ENCODE measurements around the gene PRKG1.

Gene PRKG1

GRCh38 chr10:51075043-51075872, 971 bp downstream of the PRKG1 start:
- Histone ChIP-seq H3K4me3 (ENCODE audit: insufficient read depth, low read length, poor library complexity, severe bottlenecking) (no peak overlapping the region), H3K9ac (ENCODE audit: low read length) (no peak overlapping the region), H3K79me2 (ENCODE audit: insufficient read depth, low read length) (no peaks in the 10 kb centered on the region), H4K20me1 (ENCODE audit: low read depth, low read length) (no peaks in the 10 kb centered on the region), H3F3A (ENCODE audit: insufficient read depth) (no peaks in the 10 kb centered on the region), H3K27me3 (ENCODE audit: low read length) (no peaks in the 10 kb centered on the region), H3K9me2 (replicated peaks; ENCODE audit: insufficient read depth, low read length) (no peaks in the 10 kb centered on the region), H3K27ac (ENCODE audit: low read depth, low read length) (no peak overlapping the region), H3K36me3 (ENCODE audit: low read length) (no peaks in the 10 kb centered on the region), H3K4me2 (ENCODE audit: low read depth, low read length, poor library complexity, severe bottlenecking) (no peak overlapping the region), H3K9me3 (ENCODE audit: insufficient read depth, low read length) (no peaks in the 10 kb centered on the region), H2AFZ (ENCODE audit: low read depth, low read length, severe bottlenecking) (no peak overlapping the region)
- TF ChIP-seq CTCF (IDR thresholded peaks at IDR 0.05; ENCODE audit: insufficient read depth, low read length, poor library complexity, severe bottlenecking) (no peak), EZH2phosphoT487 (conservative IDR thresholded peaks at IDR 0.05; ENCODE audit: low read length) (no peak)

GRCh38 chr10:51075873-51076229, 1.6 kb downstream of the PRKG1 start:
- Histone ChIP-seq H3F3A (ENCODE audit: insufficient read depth) (no peaks in the 10 kb centered on the region), H2AFZ (ENCODE audit: low read depth, low read length, severe bottlenecking) (no peak overlapping the region), H3K9me3 (ENCODE audit: insufficient read depth, low read length) (no peaks in the 10 kb centered on the region), H3K27me3 (ENCODE audit: low read length) (no peaks in the 10 kb centered on the region), H3K9me2 (replicated peaks; ENCODE audit: insufficient read depth, low read length) (no peaks in the 10 kb centered on the region), H3K36me3 (ENCODE audit: low read length) (no peaks in the 10 kb centered on the region), H3K27ac (ENCODE audit: low read depth, low read length) (no peak overlapping the region), H3K4me3 (ENCODE audit: insufficient read depth, low read length, poor library complexity, severe bottlenecking) (no peak overlapping the region), H4K20me1 (ENCODE audit: low read depth, low read length) (no peaks in the 10 kb centered on the region), H3K9ac (ENCODE audit: low read length) (no peak overlapping the region), H3K79me2 (ENCODE audit: insufficient read depth, low read length) (no peaks in the 10 kb centered on the region), H3K4me2 (ENCODE audit: low read depth, low read length, poor library complexity, severe bottlenecking) (no peak overlapping the region)
- no peak for TF ChIP-seq EZH2phosphoT487 (conservative IDR thresholded peaks at IDR 0.05; ENCODE audit: low read length)
- no peak for TF ChIP-seq CTCF (IDR thresholded peaks at IDR 0.05; ENCODE audit: insufficient read depth, low read length, poor library complexity, severe bottlenecking)

- no peaks in the 10 kb centered on the region for H3K36me3 ChIP-seq (ENCODE audit: low read length)
- H3K9ac ChIP-seq (ENCODE audit: low read length) = no peak overlapping the region
- TF ChIP-seq CTCF (IDR thresholded peaks at IDR 0.05; ENCODE audit: insufficient read depth, low read length, poor library complexity, severe bottlenecking) = no peak
- TF ChIP-seq EZH2phosphoT487 (conservative IDR thresholded peaks at IDR 0.05; ENCODE audit: low read length) = no peak
- no peak overlapping the region for H3K27ac ChIP-seq (ENCODE audit: low read depth, low read length)
- no peaks in the 10 kb centered on the region for H3F3A ChIP-seq (ENCODE audit: insufficient read depth)
- H2AFZ ChIP-seq (ENCODE audit: low read depth, low read length, severe bottlenecking) = no peak overlapping the region
- no peak overlapping the region for H3K4me3 ChIP-seq (ENCODE audit: insufficient read depth, low read length, poor library complexity, severe bottlenecking)
- no peak overlapping the region for H3K4me2 ChIP-seq (ENCODE audit: low read depth, low read length, poor library complexity, severe bottlenecking)
- H3K27me3 ChIP-seq (ENCODE audit: low read length) = no peaks in the 10 kb centered on the region
- H3K9me2 ChIP-seq (replicated peaks; ENCODE audit: insufficient read depth, low read length) = no peaks in the 10 kb centered on the region
- H3K79me2 ChIP-seq (ENCODE audit: insufficient read depth, low read length) = no peaks in the 10 kb centered on the region
- no peaks in the 10 kb centered on the region for H4K20me1 ChIP-seq (ENCODE audit: low read depth, low read length)
- H3K9me3 ChIP-seq (ENCODE audit: insufficient read depth, low read length) = no peaks in the 10 kb centered on the region
These were observed 2.1 kb downstream of the PRKG1 start for GRCh38 chr10:51076299-51076841.
